Mucosa of descending colon (tissue), 3 donors: Measurements from ENCODE around the gene FAM210A. TPM values are rescaled to one million over a fixed set of nuclear protein-coding genes. Genes with fewer than 3 reads are reported as not detected.

Experiments used
- ATAC-seq: fragments of 200-7000 bp; cut with Tn5 transposase; one replicate; pipeline ENCODE4 v1.9.1; 2020; ENCODE audit warnings: mild to moderate bottlenecking, moderate library complexity
- DNase-seq, 3 donors: peaks; one replicate each; pipeline ENCODE4 v3.0.0-alpha.2; 2020
- H3K36me3 ChIP-seq: fragments of 200-600 bp; one replicate; pipeline ENCODE4 v1.8.0; 2021; ENCODE audit warnings: low read depth, mild to moderate bottlenecking
- H3K4me1 ChIP-seq: fragments of 200-600 bp; one replicate; pipeline ENCODE4 v1.8.0; 2021; ENCODE audit warnings: low read depth, mild to moderate bottlenecking
- H3K4me3 ChIP-seq: fragments of 200-600 bp; one replicate; pipeline ENCODE4 v1.8.0; 2021; ENCODE audit warnings: mild to moderate bottlenecking
- H3K9me3 ChIP-seq: fragments of 200-600 bp; one replicate; pipeline ENCODE4 v1.8.0; 2021; ENCODE audit warnings: mild to moderate bottlenecking
- intact Hi-C, 2 donors: fragments of 100-400 bp; cut with DNase I in 1 of 2; cut with micrococcal nuclease in 1 of 2; formaldehyde crosslinking; loops; one replicate each; pipeline versions ENCODE4 v1.11.0 to v1.11.1; 2022; cut with DNase I, micrococcal nuclease
- total RNA-seq, 3 donors: library from RNA; stranded (reverse); fragmentation: NEBNext Ultra II Directional in 2 of 3; extraction: Animal tissue kit (Norgen Biotek cat#: 25700) in 2 of 3; gene quantifications; one replicate each; pipeline versions ENCODE4 v1.2.1 to v1.2.4, GENCODE V29; 2021 to 2023
- TF ChIP-seq, protein P1 (sequence below): fragments of 200-600 bp; IDR thresholded peaks from one replicate; pipeline ENCODE4 v1.8.0; 2022; ENCODE audit warnings: antibody characterized with exemption, mild to moderate bottlenecking
- donor health status: DM: no; HTN: no; CAD: no; lungs with moderate emphysema.
- donor health status: DM: no; HTN: no; CAD: no.
- donor health status: DM: no; HTN: yes; CAD: no.

The FAM210A gene
- total RNA-seq, 3 donors from 2014 or later = 14.4 to 17.5 (median 16.2) TPM

- H3K36me3 ChIP-seq = no peaks in the 10 kb centered on the region
- intact Hi-C loops = no loop called here
- ATAC-seq (no peak), DNase-seq (no peak)
- TF ChIP-seq, protein P1, sequence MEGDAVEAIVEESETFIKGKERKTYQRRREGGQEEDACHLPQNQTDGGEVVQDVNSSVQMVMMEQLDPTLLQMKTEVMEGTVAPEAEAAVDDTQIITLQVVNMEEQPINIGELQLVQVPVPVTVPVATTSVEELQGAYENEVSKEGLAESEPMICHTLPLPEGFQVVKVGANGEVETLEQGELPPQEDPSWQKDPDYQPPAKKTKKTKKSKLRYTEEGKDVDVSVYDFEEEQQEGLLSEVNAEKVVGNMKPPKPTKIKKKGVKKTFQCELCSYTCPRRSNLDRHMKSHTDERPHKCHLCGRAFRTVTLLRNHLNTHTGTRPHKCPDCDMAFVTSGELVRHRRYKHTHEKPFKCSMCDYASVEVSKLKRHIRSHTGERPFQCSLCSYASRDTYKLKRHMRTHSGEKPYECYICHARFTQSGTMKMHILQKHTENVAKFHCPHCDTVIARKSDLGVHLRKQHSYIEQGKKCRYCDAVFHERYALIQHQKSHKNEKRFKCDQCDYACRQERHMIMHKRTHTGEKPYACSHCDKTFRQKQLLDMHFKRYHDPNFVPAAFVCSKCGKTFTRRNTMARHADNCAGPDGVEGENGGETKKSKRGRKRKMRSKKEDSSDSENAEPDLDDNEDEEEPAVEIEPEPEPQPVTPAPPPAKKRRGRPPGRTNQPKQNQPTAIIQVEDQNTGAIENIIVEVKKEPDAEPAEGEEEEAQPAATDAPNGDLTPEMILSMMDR = no peak
- H3K4me3 ChIP-seq = no peak overlapping the region
- no peaks in the 10 kb centered on the region for H3K4me1 ChIP-seq
- no peaks in the 10 kb centered on the region for H3K9me3 ChIP-seq
Observed at GRCh38 chr18:13642440-13642827, 83.9 kb downstream of the FAM210A start.

GRCh38 chr18:13641551-13642439 lies 84.6 kb downstream of the FAM210A start:
- intact Hi-C loops = no loop called here
- Histone ChIP-seq H3K4me3 (no peak overlapping the region), H3K4me1 (no peaks in the 10 kb centered on the region), H3K9me3 (no peaks in the 10 kb centered on the region), H3K36me3 (no peaks in the 10 kb centered on the region)
- DNase-seq (no peak), ATAC-seq (peak; percentile 24)
- TF ChIP-seq, protein P1 = no peak

- ATAC-seq (no peak), DNase-seq (no peak)
- no peaks in the 10 kb centered on the region for H3K9me3 ChIP-seq
- TF ChIP-seq, protein P1 = no peak
- no peaks in the 10 kb centered on the region for H3K36me3 ChIP-seq
- no peaks in the 10 kb centered on the region for H3K4me1 ChIP-seq
- no peak overlapping the region for H3K4me3 ChIP-seq
- intact Hi-C loops = no loop called here
Observed at GRCh38 chr18:13640266-13640860, 86.0 kb downstream of the FAM210A start.

DNA sequence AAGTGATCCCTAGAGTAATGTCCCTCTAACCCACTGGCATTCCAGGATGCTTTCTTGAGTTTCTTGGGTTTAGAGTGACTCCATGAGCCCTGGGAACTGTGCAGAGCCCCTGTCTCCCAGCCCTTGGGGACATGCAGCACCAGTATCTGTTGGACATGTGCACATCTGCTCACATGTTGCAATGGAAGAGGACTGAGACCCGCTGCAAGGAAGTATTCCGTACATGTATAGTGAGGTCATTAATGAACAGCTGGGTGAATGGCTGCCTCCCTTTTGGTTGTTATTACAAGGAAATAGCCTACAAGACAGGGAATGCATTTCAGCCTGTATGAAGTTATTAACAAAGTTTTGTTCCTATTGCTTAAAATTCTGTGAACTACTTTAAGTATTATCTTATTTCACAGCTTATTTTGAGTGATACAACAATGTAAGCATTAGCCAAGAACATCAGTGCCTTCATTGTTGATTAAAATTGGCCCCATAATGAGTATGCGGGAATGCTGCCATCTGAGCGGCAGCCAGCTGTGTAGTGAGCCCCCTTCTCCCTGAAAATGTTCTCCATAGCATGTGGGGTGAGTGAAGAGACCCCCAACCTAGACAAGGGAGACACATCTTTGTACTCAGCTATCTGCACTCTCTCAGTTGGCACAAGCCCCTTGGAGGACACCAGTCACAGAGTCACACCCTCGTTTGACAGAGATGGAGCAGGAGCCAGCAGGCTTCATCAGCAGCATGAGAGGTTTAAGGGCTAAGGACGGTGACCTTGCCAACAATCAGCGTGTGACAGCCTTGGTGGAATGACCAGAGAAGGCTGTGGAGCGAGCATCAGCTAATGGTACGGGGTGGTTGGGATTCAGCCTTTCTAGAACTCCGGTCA lies 87.4 kb downstream of the FAM210A start:
- ATAC-seq = no peak
- intact Hi-C loops = no loop called here
- H3K9me3 ChIP-seq = no peaks in the 10 kb centered on the region
- H3K4me1 ChIP-seq = no peaks in the 10 kb centered on the region
- DNase-seq = no peak
- TF ChIP-seq, protein P1 = no peak
- H3K36me3 ChIP-seq = no peaks in the 10 kb centered on the region
- no peak overlapping the region for H3K4me3 ChIP-seq

DNA sequence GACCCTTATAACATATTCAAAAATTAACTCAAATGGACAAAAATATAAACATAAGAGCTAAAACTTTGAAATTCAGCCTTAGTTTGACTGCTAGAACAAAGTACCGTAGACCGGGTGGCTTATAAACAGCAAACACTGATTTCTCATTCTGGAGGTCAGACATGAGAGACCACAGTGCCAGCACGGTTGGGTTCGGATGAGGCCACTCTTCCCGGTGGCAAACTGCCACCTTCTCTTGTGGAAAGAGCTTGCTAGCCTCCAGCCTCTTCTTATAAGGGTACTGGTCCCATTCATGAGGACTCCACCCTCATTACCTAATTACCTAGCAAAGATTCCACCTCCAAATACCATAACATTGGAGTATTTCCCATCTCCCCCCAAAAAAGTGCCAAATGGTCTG lies 91.3 kb downstream of the FAM210A start:
- Histone ChIP-seq H3K36me3 (no peaks in the 10 kb centered on the region), H3K9me3 (no peaks in the 10 kb centered on the region), H3K4me3 (no peak overlapping the region), H3K4me1 (no peaks in the 10 kb centered on the region)
- intact Hi-C loops = no loop called here
- TF ChIP-seq, protein P1 = no peak
- no peak for DNase-seq
- ATAC-seq = no peak
